Nephron (organoid): ENCODE results near the gene CAP2.
"Not testable (repeated sequence)": the region's sequence is repeated elsewhere in the genome, so short reads cannot be mapped to it uniquely, and the experiment has no call there.

ENCODE experiments used
- H3K27ac Mint-ChIP-seq, 3 experiments: 2 replicates each; pipeline ENCODE4 v1.8.0; 2020; ENCODE audit warnings: mixed read lengths in 3 of 3, mild to moderate bottlenecking in 2 of 3, moderate library complexity in 1 of 3
- H3K27me3 Mint-ChIP-seq: 2 replicates; pipeline ENCODE4 v1.8.0; 2021; ENCODE audit warnings: low read depth, mild to moderate bottlenecking, moderate library complexity, mixed read lengths
- H3K36me3 Mint-ChIP-seq: 2 replicates; pipeline ENCODE4 v1.8.0; 2020; ENCODE audit warnings: low read depth, mixed read lengths
- H3K4me1 Mint-ChIP-seq: 2 replicates; pipeline ENCODE4 v1.8.0; 2020; ENCODE audit warnings: mixed read lengths
- H3K4me3 Mint-ChIP-seq, 3 experiments: 2 replicates each; pipeline ENCODE4 v1.8.0; 2020; ENCODE audit warnings: mild to moderate bottlenecking in 3 of 3, mixed read lengths in 3 of 3, moderate library complexity in 2 of 3
- H3K9me3 Mint-ChIP-seq: 2 replicates; pipeline ENCODE4 v1.8.0; 2020; ENCODE audit warnings: mixed read lengths
- CTCF ChIP-seq, 3 experiments: fragments of 200-600 bp; sonication (generic); IDR thresholded peaks; one replicate each; pipeline ENCODE4 v1.5.0; 2021; ENCODE audit warnings: antibody characterized with exemption in 3 of 3; ENCODE audit not compliant: unreplicated experiment in 3 of 3

CAP2 gene

GRCh38 chr6:17405944-17406245, 12.5 kb downstream of the CAP2 start:
- no peak overlapping the region for H3K27ac Mint-ChIP-seq
- H3K4me3 Mint-ChIP-seq: no peak overlapping the region
- H3K36me3 Mint-ChIP-seq: peaks cover 6% of the 10 kb centered on the region
- H3K4me1 Mint-ChIP-seq: peaks cover 5% of the 10 kb centered on the region
- no peaks in the 10 kb centered on the region for H3K27me3 Mint-ChIP-seq
- peaks cover 2% of the 10 kb centered on the region for H3K9me3 Mint-ChIP-seq
- no peak for TF ChIP-seq CTCF (IDR thresholded peaks at IDR 0.05; ENCODE audit: unreplicated experiment in 3 of 3)

- no peak overlapping the region for H3K27ac Mint-ChIP-seq
- no peaks in the 10 kb centered on the region for H3K27me3 Mint-ChIP-seq
- peaks cover 10% of the 10 kb centered on the region for H3K4me1 Mint-ChIP-seq
- H3K9me3 Mint-ChIP-seq: no peaks in the 10 kb centered on the region
- H3K36me3 Mint-ChIP-seq: peaks cover 11% of the 10 kb centered on the region
- no peak for TF ChIP-seq CTCF (IDR thresholded peaks at IDR 0.05; ENCODE audit: unreplicated experiment in 3 of 3)
- H3K4me3 Mint-ChIP-seq: no peak overlapping the region
Observed at GRCh38 chr6:17408081-17408480, 14.7 kb downstream of the CAP2 start.

GRCh38 chr6:17410281-17410680, 16.9 kb downstream of the CAP2 start:
- H3K27me3 Mint-ChIP-seq: no peaks in the 10 kb centered on the region
- H3K36me3 Mint-ChIP-seq: peaks cover 11% of the 10 kb centered on the region
- no peak overlapping the region for H3K27ac Mint-ChIP-seq
- peaks cover 12% of the 10 kb centered on the region for H3K4me1 Mint-ChIP-seq
- H3K4me3 Mint-ChIP-seq: no peak overlapping the region
- TF ChIP-seq CTCF (IDR thresholded peaks at IDR 0.05; ENCODE audit: unreplicated experiment in 3 of 3): no peak
- H3K9me3 Mint-ChIP-seq: no peaks in the 10 kb centered on the region

- no peaks in the 10 kb centered on the region for H3K27me3 Mint-ChIP-seq
- H3K9me3 Mint-ChIP-seq: no peaks in the 10 kb centered on the region
- H3K4me1 Mint-ChIP-seq: peaks cover 37% of the 10 kb centered on the region
- H3K4me3 Mint-ChIP-seq: no peak overlapping the region
- H3K36me3 Mint-ChIP-seq: peaks cover 11% of the 10 kb centered on the region
- no peak for TF ChIP-seq CTCF (IDR thresholded peaks at IDR 0.05; ENCODE audit: unreplicated experiment in 3 of 3)
- no peak overlapping the region for H3K27ac Mint-ChIP-seq
Observed at GRCh38 chr6:17413313-17413750, 19.9 kb downstream of the CAP2 start.

GRCh38 chr6:17414395-17414794, 21.0 kb downstream of the CAP2 start:
- Mint-ChIP-seq H3K36me3 (peaks cover 11% of the 10 kb centered on the region), H3K4me1 (peaks cover 46% of the 10 kb centered on the region)
- H3K27me3 Mint-ChIP-seq, H3K27ac Mint-ChIP-seq, H3K9me3 Mint-ChIP-seq, H3K4me3 Mint-ChIP-seq: not testable (repeated sequence)

- H3K4me3 Mint-ChIP-seq: no peak overlapping the region
- H3K27ac Mint-ChIP-seq: peak overlapping the region in 1 of 3 experiments; percentile 17
- H3K36me3 Mint-ChIP-seq: peaks cover 5% of the 10 kb centered on the region
- H3K27me3 Mint-ChIP-seq: no peaks in the 10 kb centered on the region
- peaks cover 48% of the 10 kb centered on the region for H3K4me1 Mint-ChIP-seq
- TF ChIP-seq CTCF (IDR thresholded peaks at IDR 0.05; ENCODE audit: unreplicated experiment in 3 of 3): no peak
- no peaks in the 10 kb centered on the region for H3K9me3 Mint-ChIP-seq
Observed at GRCh38 chr6:17415321-17415720, 21.9 kb downstream of the CAP2 start.
